A673 (cell line): ENCODE measurements around the gene CAMK1D.

ENCODE experiments used
- CTCF ChIP-seq: fragments of 300-800, 200-600 bp; sonication (generic); conservative IDR thresholded peaks from 2 replicates; pipeline ENCODE4 v1.5.1; 2017; ENCODE audit warnings: low read depth, mild to moderate bottlenecking, antibody characterized with exemption, low read length, moderate library complexity, mixed read lengths
- EZH2 ChIP-seq: fragments of 200-600 bp; sonication (generic); IDR thresholded peaks from 2 replicates; pipeline ENCODE4 v1.6.1; 2017; ENCODE audit warnings: borderline replicate concordance, low read depth, mild to moderate bottlenecking, mixed read lengths, antibody characterized with exemption, low read length; ENCODE audit not compliant: poor library complexity, severe bottlenecking

- no peak for TF ChIP-seq CTCF
- no peak for TF ChIP-seq EZH2
Observed at GRCh38 chr10:12849319-12850181, 500.2 kb downstream of the CAMK1D start.
